Fibroblast of skin of right biceps (primary cell): ENCODE results near the gene PLCH1.
"Not testable (repeated sequence)": the region's sequence is repeated elsewhere in the genome, so short reads cannot be mapped to it uniquely, and the experiment has no call there.

Source experiments
- DNase-seq: peaks from one replicate; pipeline ENCODE4 v3.0.0-alpha.2; 2013

Gene PLCH1

DNA sequence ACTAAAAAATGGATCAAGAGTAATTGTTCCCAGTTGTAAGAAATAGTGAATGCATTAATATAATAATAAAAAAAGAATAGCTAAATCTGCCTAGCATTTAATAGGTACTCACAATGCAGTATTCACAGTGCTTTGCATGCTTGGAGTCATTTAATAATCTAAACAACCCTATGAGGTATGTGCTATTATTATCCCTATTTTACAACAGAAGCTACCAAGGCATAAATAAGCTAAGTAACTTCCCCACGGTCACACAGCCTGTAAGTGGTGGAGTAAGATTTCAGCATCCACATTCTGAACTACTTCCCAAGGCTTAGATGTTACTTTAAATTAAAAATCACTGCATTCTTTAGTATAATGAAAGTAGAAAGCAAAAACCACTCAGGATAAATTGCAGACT is 102.9 kb downstream of the PLCH1 start:
- DNase-seq: no peak

DNA sequence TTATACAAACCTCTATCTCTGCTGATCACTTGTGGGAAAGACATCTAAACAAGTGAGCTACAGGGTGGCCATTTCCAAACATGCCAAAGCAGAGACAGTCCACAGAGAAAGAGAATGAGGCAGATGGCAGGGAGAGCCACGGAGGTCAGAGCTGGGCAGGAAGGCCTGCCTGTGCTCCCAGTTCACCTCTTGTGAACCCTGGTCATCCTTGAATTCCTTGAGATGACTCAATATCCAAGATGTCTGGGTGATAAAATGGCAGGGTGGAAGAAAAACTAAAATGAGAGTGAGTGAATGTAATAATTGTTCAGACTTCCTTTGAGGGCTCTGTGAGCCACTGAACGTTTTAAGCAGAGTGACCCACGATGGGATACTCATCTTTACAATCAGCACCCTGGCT is 104.8 kb downstream of the PLCH1 start:
- no peak for DNase-seq

DNA sequence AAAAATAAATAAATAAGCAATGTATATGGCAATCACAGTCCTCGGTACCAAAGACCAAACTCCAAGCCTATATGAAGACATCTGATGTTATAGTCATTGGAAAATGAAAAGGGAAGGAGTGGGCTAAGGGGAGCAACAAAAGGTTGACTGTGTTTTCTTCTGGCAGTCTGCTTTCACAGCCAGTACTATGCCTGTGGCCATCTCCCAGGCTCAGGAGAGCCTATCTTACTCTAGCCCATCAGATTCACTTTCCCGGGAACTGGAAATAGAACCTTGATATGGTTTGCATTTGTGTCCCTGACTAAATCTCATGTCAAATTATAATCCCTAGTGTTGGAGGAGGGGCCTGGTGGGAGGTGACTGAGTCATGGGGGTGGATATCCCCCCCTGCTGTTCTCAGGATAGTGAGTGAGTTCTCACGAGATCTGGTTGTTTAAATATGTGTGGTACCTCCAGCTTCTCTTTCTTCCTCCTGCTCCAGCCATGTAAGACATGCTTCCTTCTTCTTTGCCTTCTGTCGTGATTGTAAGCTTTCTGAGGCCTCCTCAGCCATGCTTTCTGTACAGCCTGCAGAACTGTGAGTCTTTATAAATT is 105.3 kb downstream of the PLCH1 start:
- DNase-seq: no peak

DNA sequence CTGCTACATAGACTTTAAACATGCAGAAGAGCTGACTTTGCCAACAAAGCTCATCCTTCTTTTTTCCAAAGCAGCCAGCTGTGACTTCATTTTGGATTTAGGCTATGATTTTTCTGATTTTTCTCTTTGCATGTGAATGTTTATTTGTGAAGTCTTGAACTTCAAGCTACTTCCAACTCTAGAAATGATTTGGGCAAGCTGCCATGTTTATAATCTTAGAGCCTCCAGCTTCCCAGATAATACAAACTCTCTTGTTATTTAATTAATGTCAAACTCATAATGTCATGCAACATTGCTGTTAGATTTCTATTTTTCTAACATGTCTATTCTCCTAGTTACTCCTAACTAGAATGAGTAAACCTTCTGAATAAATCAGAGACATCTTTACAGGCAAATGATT is 106.4 kb downstream of the PLCH1 start:
- DNase-seq: not testable (repeated sequence)

DNA sequence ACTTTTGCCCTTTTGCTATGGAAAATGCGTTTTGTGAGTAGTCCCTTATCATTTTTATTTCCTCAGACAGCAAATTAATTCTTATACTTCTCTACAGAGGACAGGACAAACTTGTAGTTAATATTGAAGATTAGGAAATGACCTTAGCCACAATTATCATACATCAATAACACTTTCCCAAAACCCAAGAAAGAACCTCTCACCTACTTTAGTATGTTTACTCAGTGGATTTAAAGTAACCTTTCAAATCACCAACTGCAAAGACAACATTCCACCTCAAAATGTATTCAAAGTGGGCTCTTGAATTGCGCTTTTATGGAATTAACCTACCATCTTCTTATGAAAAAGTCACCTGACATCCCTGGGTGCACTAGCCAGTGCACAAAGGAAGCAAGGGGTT is 107.3 kb downstream of the PLCH1 start:
- DNase-seq: no peak

DNA sequence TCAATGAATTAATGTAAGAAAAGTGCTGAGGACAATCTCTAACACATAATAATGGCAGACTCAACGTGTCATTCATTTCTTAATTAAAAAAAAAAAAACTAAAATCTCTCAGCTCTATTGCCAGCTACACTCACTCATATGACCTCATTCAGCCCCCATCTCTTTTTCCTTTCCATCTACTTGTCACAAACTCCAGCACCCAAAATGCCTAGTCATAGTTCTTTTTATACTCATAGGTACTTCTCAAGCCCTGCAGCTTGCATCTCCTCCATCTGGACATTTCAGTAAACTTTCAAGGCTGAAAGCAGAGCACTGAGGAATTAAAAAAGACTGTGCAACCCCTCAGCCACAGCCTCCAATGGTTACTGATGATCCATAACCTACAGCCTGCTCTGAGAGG is 109.8 kb downstream of the PLCH1 start:
- DNase-seq: no peak

DNA sequence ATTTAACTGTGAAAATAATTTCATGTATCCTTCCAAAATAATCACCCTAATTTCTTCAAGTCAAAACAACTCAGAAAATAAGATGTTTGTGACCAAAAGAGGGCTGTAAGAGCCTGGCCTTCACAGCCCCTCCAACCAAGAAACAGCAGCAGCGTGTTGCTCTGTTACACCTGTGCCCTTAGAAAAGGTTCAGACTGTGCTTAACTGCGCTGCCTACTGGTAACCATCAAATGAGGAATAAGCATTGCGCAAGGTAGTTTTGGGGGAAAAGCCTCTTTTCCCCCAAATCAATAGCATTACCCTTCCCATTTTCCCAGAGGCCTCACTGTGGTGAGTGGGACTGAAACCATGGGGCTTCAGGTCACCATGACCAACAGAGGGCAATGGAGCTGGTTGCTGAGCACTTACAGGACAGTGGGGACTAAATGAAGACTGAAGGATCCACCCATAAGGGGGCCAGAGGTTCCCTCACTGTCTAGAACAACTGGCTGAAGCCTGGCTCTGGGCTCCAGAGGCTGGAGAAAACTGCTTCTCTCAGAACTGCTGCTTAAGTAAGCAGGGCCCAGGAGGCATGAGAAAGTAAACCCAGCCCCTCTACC is 110.7 kb downstream of the PLCH1 start:
- no peak for DNase-seq

DNA sequence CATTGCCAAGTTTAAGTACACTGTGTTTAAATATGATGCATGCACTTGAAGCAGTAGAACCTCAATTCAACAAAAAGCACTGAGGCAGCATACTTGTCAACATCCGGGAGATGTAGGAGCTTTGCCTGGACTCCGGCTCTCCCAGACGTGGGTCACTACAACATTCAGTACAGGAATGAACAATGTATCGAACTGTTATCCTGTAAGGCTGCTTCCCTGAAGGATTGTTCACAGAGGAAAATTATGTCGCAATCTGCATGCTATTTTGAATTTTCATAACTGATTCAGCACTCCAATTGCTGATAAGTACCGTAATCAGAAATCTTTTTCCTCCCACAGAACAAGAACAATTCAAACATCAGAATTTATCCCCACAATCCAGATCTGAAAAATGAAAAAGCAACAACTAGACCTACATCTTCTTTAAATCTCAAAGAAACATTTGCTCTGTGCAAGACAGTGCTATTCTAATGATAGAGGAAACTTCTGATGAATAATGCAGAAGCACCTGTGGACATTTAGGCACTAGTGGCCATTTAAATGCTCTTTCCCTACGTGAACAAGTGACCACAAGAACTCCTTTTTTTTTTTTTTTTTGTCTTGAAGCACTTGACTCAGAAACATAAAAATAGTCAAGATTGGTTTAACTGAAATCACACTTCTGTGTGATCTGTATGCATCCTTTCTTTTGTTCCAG is 113.4 kb downstream of the PLCH1 start:
- DNase-seq: no peak

DNA sequence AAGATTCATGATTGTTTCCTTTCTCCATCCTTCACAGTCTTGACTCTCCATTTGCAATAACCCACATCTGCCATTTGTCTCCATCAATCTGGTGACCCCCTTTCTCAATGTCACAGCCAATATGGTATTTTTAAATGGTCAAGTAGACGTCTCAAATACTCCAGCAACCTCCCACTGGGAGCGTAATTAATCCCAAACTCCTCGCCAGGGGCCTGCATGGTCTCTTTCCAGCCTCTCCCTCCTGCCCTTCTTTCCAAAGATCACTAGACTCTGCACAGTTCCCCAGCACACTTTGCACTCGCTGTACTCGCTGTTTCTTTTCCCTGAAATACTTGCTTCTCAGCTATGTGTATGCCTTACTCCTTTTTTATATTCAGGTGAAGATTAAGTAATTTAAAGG is 115.3 kb downstream of the PLCH1 start:
- DNase-seq: no peak

DNA sequence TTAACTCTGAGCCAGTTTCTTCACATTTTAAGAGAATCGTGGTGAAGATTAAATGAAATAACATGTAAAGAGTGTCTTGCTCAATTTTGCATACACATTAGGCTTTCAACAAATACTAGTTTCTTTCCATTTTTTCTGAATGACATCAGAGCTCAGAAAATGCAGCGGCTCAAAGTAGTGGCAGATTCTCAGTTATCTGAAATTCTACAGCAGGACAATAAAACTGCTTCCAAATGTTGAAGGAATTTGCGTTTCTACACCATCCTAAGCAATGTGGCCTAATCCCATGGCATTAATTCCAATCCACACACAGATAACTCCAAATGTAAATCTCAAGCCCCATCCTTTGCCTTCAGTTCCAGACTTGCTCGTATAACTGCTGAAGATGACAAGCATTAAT is 115.8 kb downstream of the PLCH1 start:
- peak; percentile 21 for DNase-seq

DNA sequence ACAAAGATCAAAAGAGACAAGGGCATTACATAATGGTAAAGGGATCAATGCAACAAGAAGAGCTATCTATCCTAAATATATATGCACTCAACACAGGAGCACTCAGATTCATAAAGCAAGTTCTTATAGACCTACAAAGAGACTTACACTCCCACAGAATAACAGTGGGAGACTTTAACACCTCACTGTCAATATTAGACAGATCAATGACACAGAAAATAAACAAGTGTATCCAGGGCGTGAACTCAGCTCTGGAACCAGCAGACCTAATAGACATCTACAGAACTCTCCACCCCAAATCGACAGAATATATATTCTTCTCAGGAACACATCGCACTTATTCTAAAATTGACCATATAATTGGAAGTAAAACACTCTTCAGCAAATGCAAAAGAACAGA is 122.2 kb downstream of the PLCH1 start:
- not testable (repeated sequence) for DNase-seq

DNA sequence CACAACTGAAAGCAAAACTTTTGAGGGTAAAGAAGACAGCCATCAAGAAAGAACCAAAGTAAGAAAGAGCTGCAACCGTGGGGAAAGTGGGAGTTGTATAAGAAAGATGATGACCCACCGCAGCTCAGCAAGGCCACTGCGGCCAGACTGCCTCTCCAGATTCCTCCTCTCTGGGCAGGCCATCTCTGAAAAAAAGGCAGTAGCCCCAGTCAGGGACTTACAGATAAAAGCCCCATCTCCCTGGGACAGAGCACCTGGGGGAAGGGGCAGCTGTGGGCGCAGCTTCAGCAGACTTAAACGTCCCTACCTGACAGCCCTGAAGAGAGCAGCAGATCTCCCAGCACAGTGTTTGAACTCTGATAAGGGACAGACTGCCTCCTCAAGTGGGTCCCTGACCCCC is 124.3 kb downstream of the PLCH1 start:
- not testable (repeated sequence) for DNase-seq

DNA sequence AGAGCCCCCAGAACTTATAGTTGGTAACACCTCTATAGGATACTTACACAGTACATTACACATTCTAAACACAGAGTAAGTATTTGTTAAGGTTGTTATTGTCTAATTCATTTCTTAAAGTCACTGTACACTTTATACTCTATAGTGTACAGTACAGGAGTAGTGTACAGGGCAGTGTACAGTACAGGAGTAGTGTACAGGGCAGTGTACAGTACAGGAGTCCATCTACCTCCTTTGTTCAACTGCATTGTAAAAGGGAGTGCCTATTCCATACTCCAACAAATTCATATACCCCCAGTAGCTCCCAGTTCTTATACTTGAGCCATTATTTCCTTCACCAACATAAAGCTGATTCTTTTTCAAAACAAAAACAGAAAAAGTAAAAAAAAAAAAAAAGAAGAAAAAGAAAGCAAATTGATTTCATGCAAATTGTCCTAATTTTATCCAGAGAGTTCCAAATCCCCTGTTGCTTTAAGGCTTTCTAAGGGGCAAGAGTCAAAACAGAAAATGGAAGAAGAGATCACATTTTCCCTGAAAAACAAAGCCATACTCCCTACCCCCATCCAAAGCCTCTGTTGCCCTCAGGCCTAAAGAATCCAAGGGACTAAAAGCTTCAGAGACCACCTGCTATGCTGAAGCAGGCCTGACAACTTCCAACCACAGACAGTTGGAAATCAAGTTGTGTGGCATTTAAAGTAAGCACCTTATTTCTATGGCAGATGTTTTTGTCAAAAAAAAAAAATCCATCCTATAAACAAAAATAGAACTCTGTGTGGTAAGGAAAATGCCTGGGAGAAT is 125.6 kb downstream of the PLCH1 start:
- no peak for DNase-seq

DNA sequence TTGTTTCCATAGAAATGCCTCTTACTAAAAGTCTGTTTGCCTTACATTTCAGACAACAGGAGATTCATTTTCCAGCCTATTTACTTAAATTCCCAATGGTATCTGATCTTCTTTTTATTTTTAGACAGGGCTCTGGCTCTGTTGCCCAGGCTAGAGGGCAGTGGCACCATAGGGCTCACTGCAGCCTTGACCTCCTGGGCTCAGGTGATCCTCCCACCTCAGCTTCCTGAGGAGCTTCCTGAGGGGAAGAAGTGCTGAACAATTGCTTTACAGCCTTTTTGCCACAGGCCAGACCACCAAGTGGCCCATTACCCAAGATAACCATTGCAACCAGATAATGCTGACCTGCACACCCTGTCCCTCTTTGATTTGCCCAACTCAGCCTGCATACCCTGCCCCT is 126.3 kb downstream of the PLCH1 start:
- DNase-seq: no peak

DNA sequence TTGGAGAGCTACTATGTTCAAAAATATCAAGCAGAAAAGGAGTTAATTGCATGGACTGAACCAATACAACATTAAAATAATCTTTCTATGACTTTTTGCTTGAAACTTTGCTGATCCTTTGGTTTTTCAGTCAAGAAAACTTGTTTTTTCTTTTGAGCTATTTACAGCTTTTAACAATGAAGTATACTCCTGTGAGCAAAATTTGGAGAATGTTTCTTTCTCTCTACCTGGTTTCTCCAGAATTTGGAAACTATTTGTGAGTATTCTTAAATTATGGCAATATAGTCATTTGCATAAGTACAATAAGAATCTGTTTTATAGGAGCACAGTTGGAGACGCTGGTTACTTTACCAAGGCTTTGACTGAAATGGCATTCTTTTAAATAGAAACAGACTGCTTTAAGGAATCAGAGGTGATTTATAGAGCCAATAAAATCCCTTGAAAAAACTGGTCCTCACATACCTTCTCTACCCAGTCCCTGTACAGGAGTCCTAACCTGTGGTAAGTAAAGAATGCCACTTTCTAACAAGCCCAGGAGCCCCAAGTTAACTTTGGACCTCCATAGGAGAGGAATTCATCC is 127.4 kb downstream of the PLCH1 start:
- no peak for DNase-seq

DNA sequence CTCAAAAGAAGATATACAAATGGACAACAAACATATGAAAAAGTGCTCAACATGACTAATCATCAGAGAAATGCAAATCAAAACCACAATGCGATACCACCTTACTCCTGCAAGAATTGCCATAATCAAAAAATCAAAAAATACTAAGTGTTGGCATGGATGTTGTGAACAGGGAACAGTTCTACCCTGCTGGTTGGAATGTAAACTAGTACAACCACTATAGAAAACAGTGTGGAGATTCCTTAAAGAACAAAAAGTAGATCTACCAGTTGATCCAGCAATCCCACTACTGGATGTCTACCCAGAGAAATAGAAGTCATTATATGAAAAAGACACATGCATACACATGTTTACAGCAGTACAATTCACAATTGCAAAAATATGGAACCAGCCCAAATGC is 129.7 kb downstream of the PLCH1 start:
- not testable (repeated sequence) for DNase-seq

DNA sequence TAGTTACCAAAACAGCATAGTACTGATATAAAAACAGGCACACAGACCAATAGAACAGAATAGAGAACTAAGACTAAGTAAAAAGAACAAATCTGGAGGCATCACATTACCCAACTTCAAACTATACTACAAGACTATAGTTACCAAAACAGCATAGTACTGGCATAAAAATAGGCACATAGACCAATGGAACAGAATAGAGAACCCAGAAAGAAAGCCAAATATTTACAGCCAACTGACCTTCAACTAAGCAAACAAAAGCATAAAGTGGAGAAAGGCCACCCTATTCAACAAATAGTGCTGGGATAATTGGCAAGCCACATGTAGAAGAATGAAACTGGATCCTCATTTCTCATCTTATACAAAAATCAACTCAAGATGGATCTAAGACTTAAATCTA is 130.5 kb downstream of the PLCH1 start:
- DNase-seq: not testable (repeated sequence)

DNA sequence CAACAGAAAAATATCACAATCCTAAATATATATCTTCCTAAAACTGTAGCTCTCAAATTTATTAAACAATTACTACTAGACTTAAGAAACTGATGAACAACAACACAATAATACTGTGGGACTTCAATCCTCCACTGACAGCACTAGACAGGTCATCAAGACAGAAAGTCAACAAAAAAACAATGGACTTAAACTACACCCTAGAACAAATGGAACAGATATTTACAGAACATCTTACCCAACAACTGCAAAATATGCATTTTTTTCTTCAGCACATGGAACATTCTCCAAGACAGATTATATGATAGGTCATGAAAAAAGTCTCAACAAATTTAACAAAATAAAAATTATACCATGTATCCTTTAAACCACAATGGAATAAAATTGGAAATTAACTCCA is 133.4 kb downstream of the PLCH1 start:
- DNase-seq: no peak

DNA sequence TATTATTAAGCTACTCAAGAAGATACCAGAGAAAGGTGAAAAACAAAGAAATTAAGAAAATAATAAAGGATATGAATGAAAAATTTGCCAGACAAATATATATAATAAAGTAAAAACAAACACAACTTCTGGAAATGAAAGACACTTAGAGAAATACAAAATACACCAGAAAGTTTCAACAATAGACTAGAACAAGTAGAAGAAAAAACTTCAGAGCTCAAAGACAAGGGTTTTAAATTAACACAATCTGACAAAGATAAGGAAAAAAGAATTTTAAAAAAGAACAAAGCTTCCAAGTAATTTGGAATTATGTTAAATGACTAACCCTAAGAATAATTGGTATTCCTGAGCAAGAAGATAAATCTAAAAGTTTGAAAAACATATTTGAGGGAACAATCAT is 135.3 kb downstream of the PLCH1 start:
- DNase-seq: no peak

DNA sequence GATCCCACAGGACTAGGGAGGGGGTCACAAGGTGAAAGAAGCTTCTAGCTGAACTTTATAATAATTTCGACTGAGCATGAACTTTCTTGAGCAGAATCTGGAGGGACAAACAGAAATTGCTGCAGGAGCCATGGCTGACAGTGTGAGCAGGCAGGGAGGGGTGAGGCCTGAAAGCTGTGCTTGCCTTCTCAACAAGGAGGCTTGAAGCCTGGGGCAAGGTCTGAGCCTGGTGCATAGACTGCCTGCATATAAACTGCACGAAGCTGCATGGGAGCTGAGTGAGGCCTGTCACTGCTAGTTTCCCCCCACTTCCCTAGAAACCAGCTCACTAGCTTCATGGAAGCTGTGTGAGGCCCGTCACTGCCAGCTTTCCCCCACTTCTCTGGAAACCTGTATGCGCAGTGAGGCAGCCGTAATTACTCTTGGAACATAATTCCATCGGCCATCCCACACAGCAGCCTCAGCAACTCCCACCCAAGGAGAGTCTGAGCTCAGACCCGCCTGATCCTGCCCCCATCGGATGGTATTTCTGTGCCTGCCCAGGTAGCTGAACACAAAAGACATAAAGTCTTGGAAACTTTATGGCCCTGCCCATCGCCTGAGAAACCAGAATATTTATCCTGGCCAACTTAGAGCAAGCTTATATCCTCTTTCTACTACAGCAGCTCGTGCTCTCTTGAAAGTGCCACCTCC is 136.5 kb downstream of the PLCH1 start:
- no peak for DNase-seq

DNA sequence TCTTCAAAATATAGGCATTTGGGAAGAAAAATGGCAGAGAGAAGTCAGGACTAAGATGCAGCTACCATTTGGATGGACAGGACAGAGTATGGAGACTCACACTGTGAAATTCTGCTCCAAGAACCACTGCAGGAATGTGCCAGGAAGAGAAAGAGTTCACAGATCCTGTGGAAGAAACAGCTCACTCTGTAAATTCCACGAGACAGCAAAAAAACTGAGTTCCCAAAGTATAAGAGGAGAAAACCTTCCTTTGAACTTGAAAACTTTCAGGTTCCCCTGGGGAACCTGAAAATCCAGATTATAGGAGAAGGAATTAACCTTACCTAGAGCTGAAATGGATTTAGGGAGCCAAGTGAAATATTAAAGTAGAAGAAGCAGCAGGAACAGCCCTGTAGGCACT is 137.1 kb downstream of the PLCH1 start:
- DNase-seq: no peak

DNA sequence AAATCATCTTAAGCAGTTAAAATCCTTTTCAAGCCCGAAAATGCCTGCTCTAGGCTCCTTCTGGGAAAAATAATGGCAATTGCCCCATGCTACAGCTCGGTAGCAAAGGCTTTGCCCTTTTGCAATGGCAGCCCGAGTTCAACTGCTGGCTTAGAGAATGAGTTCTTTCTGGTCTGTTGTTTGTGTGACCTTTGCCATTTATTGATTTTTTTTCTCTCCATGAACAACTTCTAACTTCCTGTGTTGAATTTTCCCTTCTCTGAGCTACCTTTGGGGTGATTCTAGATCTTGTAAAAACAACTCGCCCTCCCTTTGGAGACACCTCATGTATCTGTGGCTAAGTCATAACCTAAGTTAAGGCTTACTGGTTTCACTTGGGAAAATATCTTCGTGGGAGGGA is 139.3 kb downstream of the PLCH1 start:
- DNase-seq: no peak

DNA sequence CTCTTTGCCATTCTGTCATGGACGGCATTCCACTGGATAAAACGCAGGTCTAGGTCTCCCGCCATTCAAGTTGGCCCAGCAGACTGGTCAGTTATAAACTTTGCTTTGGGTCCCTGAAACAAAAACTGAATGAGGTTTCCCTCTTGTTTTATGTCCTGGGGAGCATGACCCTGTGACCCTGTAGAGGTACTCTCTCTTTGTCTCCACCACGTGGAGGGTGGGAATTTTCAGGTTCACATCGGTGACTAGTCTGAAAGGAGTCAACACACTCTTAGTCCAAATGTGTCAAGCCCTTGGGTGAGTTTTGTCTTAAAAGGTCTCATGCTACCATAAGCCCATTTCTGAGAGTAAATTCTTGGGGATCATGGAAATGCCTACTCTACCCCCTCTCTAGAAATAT is 139.9 kb downstream of the PLCH1 start:
- no peak for DNase-seq
